HG02943 (cell line): ENCODE results near the gene KRTAP5-3.
"Not testable (repeated sequence)": the region's sequence is repeated elsewhere in the genome, so short reads cannot be mapped to it uniquely, and the experiment has no call there.

ENCODE experiments used
- ATAC-seq: cut with Tn5 transposase; IDR thresholded peaks from one replicate; pipeline ENCODE4 v1.9.1; 2021; ENCODE audit warnings: mild to moderate bottlenecking, low read depth, moderate library complexity; ENCODE audit not compliant: unreplicated experiment

Gene KRTAP5-3

GRCh38 chr11:1608363-1608762, at the start of gene KRTAP5-3:
TSS of gene KRTAP5-3 (minus strand) at chr11:1608463. CDS start at chr11:1608385, 78 bp downstream.
- no peak for ATAC-seq

GRCh38 chr11:1656670-1657069, 48.4 kb upstream of the KRTAP5-3 start:
- ATAC-seq: no peak

GRCh38 chr11:1656061-1656441, 47.8 kb upstream of the KRTAP5-3 start:
- no peak for ATAC-seq

- ATAC-seq: no peak
Measured at GRCh38 chr11:1655168-1656060, 47.2 kb upstream of the KRTAP5-3 start.

GRCh38 chr11:1654388-1655167, 46.3 kb upstream of the KRTAP5-3 start:
- no peak for ATAC-seq

GRCh38 chr11:1653541-1654387, 45.5 kb upstream of the KRTAP5-3 start:
- ATAC-seq: no peak

- ATAC-seq: no peak
Measured at GRCh38 chr11:1652771-1653540, 44.7 kb upstream of the KRTAP5-3 start.

- no peak for ATAC-seq
Measured at GRCh38 chr11:1652442-1652770, 44.1 kb upstream of the KRTAP5-3 start.

- no peak for ATAC-seq
Measured at GRCh38 chr11:1652026-1652425, 43.8 kb upstream of the KRTAP5-3 start.

- no peak for ATAC-seq
Measured at GRCh38 chr11:1651411-1651980, 43.2 kb upstream of the KRTAP5-3 start.

GRCh38 chr11:1650918-1651262, 42.6 kb upstream of the KRTAP5-3 start:
- no peak for ATAC-seq

GRCh38 chr11:1650034-1650917, 42.0 kb upstream of the KRTAP5-3 start:
- no peak for ATAC-seq

GRCh38 chr11:1648653-1649420, 40.6 kb upstream of the KRTAP5-3 start:
- no peak for ATAC-seq

- no peak for ATAC-seq
Measured at GRCh38 chr11:1647901-1648652, 39.8 kb upstream of the KRTAP5-3 start.

- ATAC-seq: not testable (repeated sequence)
Measured at GRCh38 chr11:1646540-1646939, 38.3 kb upstream of the KRTAP5-3 start.

- ATAC-seq: no peak
Measured at GRCh38 chr11:1645357-1645821, 37.1 kb upstream of the KRTAP5-3 start.

- no peak for ATAC-seq
Measured at GRCh38 chr11:1644601-1645356, 36.5 kb upstream of the KRTAP5-3 start.
